ENCODE results near the gene SH3RF3. TPM values are rescaled to one million over a fixed set of nuclear protein-coding genes. Genes with fewer than 3 reads are reported as not detected.

Gene SH3RF3
- total and polyA plus RNA-seq, 10 of the 15 experiments (the other 5 are each of a cell fraction or from before 2014, with no cell fraction given) = 0.08 to 8.8 (median 2.3) TPM

DNA sequence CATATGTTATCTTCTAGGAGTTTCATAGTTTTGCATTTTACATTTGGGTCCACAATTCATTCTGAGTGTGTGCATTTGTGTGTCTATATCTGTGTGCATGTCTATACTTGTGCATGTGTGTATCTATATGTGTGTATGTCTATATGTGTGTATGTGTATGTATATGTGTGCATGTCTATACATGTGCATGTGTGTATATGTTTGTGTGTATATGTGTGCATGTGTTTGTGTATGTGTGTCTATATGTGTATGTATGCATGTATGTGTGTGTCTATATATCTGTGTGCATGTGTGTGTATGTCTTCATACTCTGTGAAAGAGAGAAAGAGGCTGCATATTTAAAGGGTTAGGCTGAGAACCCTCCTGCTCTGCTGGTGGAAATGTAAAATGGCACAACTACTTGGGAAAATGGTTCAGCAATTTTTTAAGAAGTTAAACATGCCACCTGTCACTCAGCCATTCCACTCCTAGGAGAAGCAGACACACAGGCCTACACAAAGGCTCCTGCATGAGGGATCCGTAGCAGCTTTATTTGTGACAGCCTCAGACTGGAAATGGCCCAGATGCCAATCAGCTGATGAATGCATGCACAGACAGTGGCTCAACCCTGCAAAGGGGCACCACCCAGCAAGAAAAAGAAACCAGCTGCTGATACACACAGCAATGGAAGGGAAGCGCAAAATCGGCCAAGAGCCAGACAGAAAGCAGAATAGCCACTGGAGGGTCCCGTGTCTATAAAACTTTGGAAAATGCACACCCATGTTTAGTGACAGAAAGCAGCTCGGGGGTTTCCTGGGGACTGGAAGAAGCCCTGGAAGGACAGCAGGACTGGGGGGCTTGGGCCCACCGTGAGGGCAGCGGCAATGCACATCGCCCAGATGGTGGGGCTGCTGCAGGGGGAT lies 337.9 kb downstream of the SH3RF3 start:
- Histone ChIP-seq H3K9ac (ENCODE audit: control insufficient read depth, insufficient read depth, low read length) (no peak overlapping the region), H3K36me3 (ENCODE audit: control insufficient read depth in 2 of 2, insufficient read depth in 2 of 2, low read length in 1 of 2) (no peaks in the 10 kb centered on the region), H3K4me3 (no peak overlapping the region), H3K27ac (ENCODE audit: control insufficient read depth, insufficient read depth) (no peak overlapping the region), H2AFZ (ENCODE audit: control insufficient read depth, low read depth, low read length) (no peak overlapping the region), H4K20me1 (ENCODE audit: control insufficient read depth, insufficient read depth) (no peaks in the 10 kb centered on the region), H3K9me3 (replicated peaks; ENCODE audit: control insufficient read depth, insufficient read depth, low read length) (no peaks in the 10 kb centered on the region; the same call in 2 of the 3 replicates), H3K4me2 (ENCODE audit: control insufficient read depth, insufficient read depth) (no peak overlapping the region), H3K79me2 (ENCODE audit: control insufficient read depth, insufficient read depth, low read length) (no peaks in the 10 kb centered on the region), H3K27me3 (replicated peaks in 1 of 2; ENCODE audit: control insufficient read depth in 2 of 2, insufficient read depth in 2 of 2, low read length in 1 of 2) (no peaks in the 10 kb centered on the region), H3K4me1 (ENCODE audit: control insufficient read depth, insufficient read depth, low read length) (peaks cover 5% of the 10 kb centered on the region; the same call in 1 of the 2 replicates)
- ChIA-PET CTCF (no interaction called here), POLR2A (no interaction called here), RAD21 (ENCODE audit: unreplicated experiment) (no interaction called here), SMC1A (ENCODE audit: uncharacterized antibody, unreplicated experiment) (no interaction called here)
- FAIRE-seq (no peak), ATAC-seq (no peak), DNase-seq (ENCODE audit: low read depth, low spot score) (no peak)
- TF ChIP-seq, protein P1, sequence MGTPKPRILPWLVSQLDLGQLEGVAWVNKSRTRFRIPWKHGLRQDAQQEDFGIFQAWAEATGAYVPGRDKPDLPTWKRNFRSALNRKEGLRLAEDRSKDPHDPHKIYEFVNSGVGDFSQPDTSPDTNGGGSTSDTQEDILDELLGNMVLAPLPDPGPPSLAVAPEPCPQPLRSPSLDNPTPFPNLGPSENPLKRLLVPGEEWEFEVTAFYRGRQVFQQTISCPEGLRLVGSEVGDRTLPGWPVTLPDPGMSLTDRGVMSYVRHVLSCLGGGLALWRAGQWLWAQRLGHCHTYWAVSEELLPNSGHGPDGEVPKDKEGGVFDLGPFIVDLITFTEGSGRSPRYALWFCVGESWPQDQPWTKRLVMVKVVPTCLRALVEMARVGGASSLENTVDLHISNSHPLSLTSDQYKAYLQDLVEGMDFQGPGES (IDR thresholded peaks at IDR 0.05) = no peak
- TF ChIP-seq CBFB (IDR thresholded peaks at IDR 0.05; ENCODE audit: low read depth) = no peak
- intact Hi-C loops (cut with micrococcal nuclease; ENCODE audit: unreplicated experiment) = no loop called here
- in situ Hi-C loops (cut with MboI) = no loop called here
- 64% methylated on average over 8 of the region's 8 CpGs for WGBS (ENCODE audit: insufficient coverage, insufficient replicate concordance, low lambda C conversion rate, missing lambda C conversion rate)
- no TSS peak for BruUV-seq (replicated peaks)

DNA sequence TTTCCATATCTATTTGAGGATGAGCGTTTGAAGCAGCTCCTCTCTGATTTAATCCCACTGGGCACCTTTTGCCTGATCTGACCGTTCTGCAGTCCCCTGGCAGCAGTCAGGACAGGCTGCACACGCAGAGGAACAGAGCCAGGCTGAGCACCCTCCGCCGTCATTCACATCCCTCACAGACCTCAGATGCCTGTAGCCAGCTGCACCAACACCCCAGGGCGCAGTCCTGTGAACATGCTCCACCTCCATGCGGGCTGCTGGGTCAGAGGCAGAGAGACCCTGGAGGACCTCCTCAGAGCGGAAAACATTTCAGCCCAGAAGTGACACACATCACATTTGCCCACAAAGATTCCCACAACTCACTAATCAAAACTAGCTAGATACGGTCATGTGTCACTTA lies 338.7 kb downstream of the SH3RF3 start:
- no peaks in the 10 kb centered on the region for H3K79me2 ChIP-seq (ENCODE audit: control insufficient read depth, insufficient read depth, low read length)
- no peaks in the 10 kb centered on the region for H3K27me3 ChIP-seq (replicated peaks in 1 of 2; ENCODE audit: control insufficient read depth in 2 of 2, insufficient read depth in 2 of 2, low read length in 1 of 2)
- ATAC-seq (no peak), DNase-seq (ENCODE audit: low read depth, low spot score) (no peak), FAIRE-seq (no peak)
- ChIA-PET CTCF (no interaction called here), SMC1A (ENCODE audit: uncharacterized antibody, unreplicated experiment) (no interaction called here), POLR2A (no interaction called here), RAD21 (ENCODE audit: unreplicated experiment) (no interaction called here)
- H3K36me3 ChIP-seq (ENCODE audit: control insufficient read depth in 2 of 2, insufficient read depth in 2 of 2, low read length in 1 of 2) = no peaks in the 10 kb centered on the region
- 61% methylated on average over 9 of the region's 9 CpGs for WGBS (ENCODE audit: insufficient coverage, insufficient replicate concordance, low lambda C conversion rate, missing lambda C conversion rate)
- no peaks in the 10 kb centered on the region for H4K20me1 ChIP-seq (ENCODE audit: control insufficient read depth, insufficient read depth)
- H3K4me2 ChIP-seq (ENCODE audit: control insufficient read depth, insufficient read depth) = no peak overlapping the region
- H3K9me3 ChIP-seq (replicated peaks; ENCODE audit: control insufficient read depth, insufficient read depth, low read length) = no peaks in the 10 kb centered on the region; the same call in 2 of the 3 replicates
- H3K4me3 ChIP-seq = no peak overlapping the region
- no peak overlapping the region for H3K9ac ChIP-seq (ENCODE audit: control insufficient read depth, insufficient read depth, low read length)
- no TSS peak for BruUV-seq (replicated peaks)
- intact Hi-C loops (cut with micrococcal nuclease; ENCODE audit: unreplicated experiment) (no loop called here), in situ Hi-C loops (cut with MboI) (no loop called here)
- H2AFZ ChIP-seq (ENCODE audit: control insufficient read depth, low read depth, low read length) = no peak overlapping the region
- H3K27ac ChIP-seq (ENCODE audit: control insufficient read depth, insufficient read depth) = no peak overlapping the region
- H3K4me1 ChIP-seq (ENCODE audit: control insufficient read depth, insufficient read depth, low read length) = peaks cover 5% of the 10 kb centered on the region; the same call in 1 of the 2 replicates
- TF ChIP-seq, protein P2, sequence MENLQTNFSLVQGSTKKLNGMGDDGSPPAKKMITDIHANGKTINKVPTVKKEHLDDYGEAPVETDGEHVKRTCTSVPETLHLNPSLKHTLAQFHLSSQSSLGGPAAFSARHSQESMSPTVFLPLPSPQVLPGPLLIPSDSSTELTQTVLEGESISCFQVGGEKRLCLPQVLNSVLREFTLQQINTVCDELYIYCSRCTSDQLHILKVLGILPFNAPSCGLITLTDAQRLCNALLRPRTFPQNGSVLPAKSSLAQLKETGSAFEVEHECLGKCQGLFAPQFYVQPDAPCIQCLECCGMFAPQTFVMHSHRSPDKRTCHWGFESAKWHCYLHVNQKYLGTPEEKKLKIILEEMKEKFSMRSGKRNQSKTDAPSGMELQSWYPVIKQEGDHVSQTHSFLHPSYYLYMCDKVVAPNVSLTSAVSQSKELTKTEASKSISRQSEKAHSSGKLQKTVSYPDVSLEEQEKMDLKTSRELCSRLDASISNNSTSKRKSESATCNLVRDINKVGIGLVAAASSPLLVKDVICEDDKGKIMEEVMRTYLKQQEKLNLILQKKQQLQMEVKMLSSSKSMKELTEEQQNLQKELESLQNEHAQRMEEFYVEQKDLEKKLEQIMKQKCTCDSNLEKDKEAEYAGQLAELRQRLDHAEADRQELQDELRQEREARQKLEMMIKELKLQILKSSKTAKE (IDR thresholded peaks at IDR 0.05; ENCODE audit: low read depth, poor library complexity, severe bottlenecking) = no peak
- no peak for TF ChIP-seq POLR2AphosphoS2 (IDR thresholded peaks at IDR 0.05; ENCODE audit: low read depth, low read length)
- no peak for TF ChIP-seq JUND (IDR thresholded peaks at IDR 0.05; ENCODE audit: low read depth, low read length)
- TF ChIP-seq, protein P3, sequence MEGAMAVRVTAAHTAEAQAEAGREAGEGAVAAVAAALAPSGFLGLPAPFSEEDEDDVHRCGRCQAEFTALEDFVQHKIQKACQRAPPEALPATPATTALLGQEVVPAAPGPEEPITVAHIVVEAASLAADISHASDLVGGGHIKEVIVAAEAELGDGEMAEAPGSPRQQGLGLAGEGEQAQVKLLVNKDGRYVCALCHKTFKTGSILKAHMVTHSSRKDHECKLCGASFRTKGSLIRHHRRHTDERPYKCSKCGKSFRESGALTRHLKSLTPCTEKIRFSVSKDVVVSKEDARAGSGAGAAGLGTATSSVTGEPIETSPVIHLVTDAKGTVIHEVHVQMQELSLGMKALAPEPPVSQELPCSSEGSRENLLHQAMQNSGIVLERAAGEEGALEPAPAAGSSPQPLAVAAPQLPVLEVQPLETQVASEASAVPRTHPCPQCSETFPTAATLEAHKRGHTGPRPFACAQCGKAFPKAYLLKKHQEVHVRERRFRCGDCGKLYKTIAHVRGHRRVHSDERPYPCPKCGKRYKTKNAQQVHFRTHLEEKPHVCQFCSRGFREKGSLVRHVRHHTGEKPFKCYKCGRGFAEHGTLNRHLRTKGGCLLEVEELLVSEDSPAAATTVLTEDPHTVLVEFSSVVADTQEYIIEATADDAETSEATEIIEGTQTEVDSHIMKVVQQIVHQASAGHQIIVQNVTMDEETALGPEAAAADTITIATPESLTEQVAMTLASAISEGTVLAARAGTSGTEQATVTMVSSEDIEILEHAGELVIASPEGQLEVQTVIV (IDR thresholded peaks at IDR 0.05; ENCODE audit: borderline replicate concordance, partially characterized antibody) = no peak
- TF ChIP-seq FOS (IDR thresholded peaks at IDR 0.05; ENCODE audit: borderline replicate concordance, extremely low read depth, insufficient read length) = no peak
- TF ChIP-seq DPF2 (IDR thresholded peaks at IDR 0.05) = no peak
- no peak for TF ChIP-seq YY1 (IDR thresholded peaks at IDR 0.05; ENCODE audit: low read depth, low read length)
- no peak for TF ChIP-seq CREB1 (IDR thresholded peaks at IDR 0.05; ENCODE audit: low read depth)
- no peak for TF ChIP-seq BACH1 (IDR thresholded peaks at IDR 0.05; ENCODE audit: borderline replicate concordance)

All from GM12878 (cell line).